Loucy (cell line): ENCODE measurements around the gene ARRB2.

Source experiments
- CTCF ChIP-seq: fragments of 200-600 bp; sonication (generic); conservative IDR thresholded peaks from 2 replicates; pipeline ENCODE4 v1.5.1; 2014; ENCODE audit warnings: mild to moderate bottlenecking, antibody characterized with exemption, low read length
- EZH2phosphoT487 ChIP-seq: fragments of 200-600 bp; IDR thresholded peaks from 2 replicates; pipeline ENCODE4 v1.6.1; 2018; ENCODE audit warnings: antibody characterized with exemption, mild to moderate bottlenecking, moderate library complexity, borderline replicate concordance

GRCh38 chr17:4740025-4740351 lies 29.6 kb downstream of the ARRB2 start:
- TF ChIP-seq CTCF (no peak), EZH2phosphoT487 (no peak)
